Measurements from ENCODE around the gene AIFM3. TPM values are rescaled to one million over a fixed set of nuclear protein-coding genes. Genes with fewer than 3 reads are reported as not detected.

Gene AIFM3
- total and polyA plus RNA-seq, 2 experiments from 2014 or later, result 0.45 to 1.5 TPM

- Mint-ChIP-seq H3K27me3 (ENCODE audit: insufficient read depth, low read depth, poor library complexity) (peaks cover 68% of the 10 kb centered on the region), H3K27ac (no peak overlapping the region), H3K9me3 (0 out of 3 replicates have a peak, but pooled peaks cover 2% of the 10 kb centered on the region), H3K4me3 (peak overlapping the region; percentile 36; the same call in 2 of the 3 replicates), H3K36me3 (ENCODE audit: low read depth) (no peaks in the 10 kb centered on the region; the same call in 2 of the 3 replicates), H3K4me1 (peaks cover 19% of the 10 kb centered on the region)
- no peak for ATAC-seq
- no peaks in the 10 kb centered on the region for H3K9me2 ChIP-seq (ENCODE audit: insufficient read depth)
- H3K4me3 ChIP-seq, result no peak overlapping the region
- H3K4me2 ChIP-seq, result no peak overlapping the region
- H3F3A ChIP-seq (replicated peaks; ENCODE audit: low read depth), result no peaks in the 10 kb centered on the region
- 0 out of 2 replicates have a peak, but pooled peaks cover 3% of the 10 kb centered on the region for H4K20me1 ChIP-seq (replicated peaks; ENCODE audit: insufficient read depth)
- H3K79me2 ChIP-seq (replicated peaks; ENCODE audit: insufficient read depth), result no peaks in the 10 kb centered on the region
- peaks cover 67% of the 10 kb centered on the region for H3K27me3 ChIP-seq (ENCODE audit: insufficient read depth)
- no peak for TF ChIP-seq NANOG (IDR thresholded peaks at IDR 0.05; ENCODE audit: borderline replicate concordance)
- no peak for TF ChIP-seq POLR2AphosphoS5 (IDR thresholded peaks at IDR 0.05; ENCODE audit: low read depth)
- no peak for TF ChIP-seq JUNB (IDR thresholded peaks at IDR 0.05; ENCODE audit: unreplicated experiment)
- no peak for TF ChIP-seq ZNF331 (CRISPR knock-in tag; IDR thresholded peaks at IDR 0.05; ENCODE audit: low read depth)
- TF ChIP-seq REST (IDR thresholded peaks at IDR 0.05; ENCODE audit: unreplicated experiment), result no peak
- TF ChIP-seq ZNF114 (CRISPR knock-in tag; IDR thresholded peaks at IDR 0.05), result no peak
- TF ChIP-seq CTCF (conservative IDR thresholded peaks at IDR 0.05; ENCODE audit: low read depth in 2 of 2), result no peak
- TF ChIP-seq CREB1 (CRISPR knock-in tag; IDR thresholded peaks at IDR 0.05; ENCODE audit: low read depth), result no peak
- TF ChIP-seq ETS1 (IDR thresholded peaks at IDR 0.05), result no peak
- TF ChIP-seq EZH2phosphoT487 (IDR thresholded peaks at IDR 0.05; ENCODE audit: unreplicated experiment), result no peak
- no peak for TF ChIP-seq ZNF462 (CRISPR knock-in tag; IDR thresholded peaks at IDR 0.05)
- no peak for TF ChIP-seq EZH2 (IDR thresholded peaks at IDR 0.05; ENCODE audit: low read depth, unreplicated experiment)
- TF ChIP-seq STAT1 (IDR thresholded peaks at IDR 0.05; ENCODE audit: unreplicated experiment), result no peak
- peaks cover 3% of the 10 kb centered on the region; the same call in 1 of the 2 replicates for H3K4me1 ChIP-seq (ENCODE audit: insufficient read depth)
- no peak for DNase-seq (ENCODE audit: low spot score)
- no peak overlapping the region for H2AFZ ChIP-seq
- H3K36me3 ChIP-seq (ENCODE audit: insufficient read depth), result no peaks in the 10 kb centered on the region
- H3K27ac ChIP-seq (ENCODE audit: low read depth), result no peak overlapping the region
Measured at GRCh38 chr22:20963201-20964052, 3.6 kb upstream of the AIFM3 start.
